ENCODE data around the gene MYH2. TPM values are rescaled to one million over a fixed set of nuclear protein-coding genes. Genes with fewer than 3 reads are reported as not detected.

Gene MYH2
- total and polyA plus RNA-seq, 8 donors, result 0.05 to 0.17 TPM; not detected in 6

DNA sequence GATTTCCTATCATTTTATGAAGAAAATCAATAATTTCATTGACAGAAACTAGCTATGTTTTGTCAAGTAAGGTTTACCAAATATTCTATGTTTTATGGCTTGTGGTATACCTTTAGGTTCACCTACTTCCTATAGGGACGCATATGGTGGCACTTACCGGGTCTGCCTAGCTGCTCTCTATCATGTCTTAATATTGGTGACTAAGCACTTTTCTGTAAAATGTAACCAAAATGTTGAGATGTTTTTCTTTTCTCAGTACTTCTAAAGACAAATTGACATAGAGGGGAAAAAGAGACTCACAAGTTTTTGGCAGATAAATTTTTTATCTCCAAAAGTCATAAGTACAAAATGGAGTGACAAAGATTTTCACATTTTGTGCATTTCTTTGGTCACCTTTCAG lies 57.5 kb downstream of the MYH2 start:
- intact Hi-C loops (cut with DNase I), result no loop called here
- no peak for DNase-seq
- no peaks in the 10 kb centered on the region for H3K27me3 ChIP-seq
- no peaks in the 10 kb centered on the region for H3K36me3 ChIP-seq
- no peaks in the 10 kb centered on the region for H3K4me1 ChIP-seq
- no peak for TF ChIP-seq CTCF (IDR thresholded peaks at IDR 0.05)
- ATAC-seq, result no peak
- no peak overlapping the region for H3K4me3 ChIP-seq
- H3K9me3 ChIP-seq, result peaks cover 0 to 35% of the 10 kb centered on the region in 2 donors
- H3K27ac ChIP-seq, result no peak overlapping the region

GRCh38 chr17:10482252-10482651 lies 67.2 kb downstream of the MYH2 start:
- no peak for DNase-seq
- Histone ChIP-seq H3K4me1 (no peaks in the 10 kb centered on the region), H3K27ac (no peak overlapping the region), H3K9me3 (peaks cover 0 to 45% of the 10 kb centered on the region in 2 donors), H3K27me3 (no peaks in the 10 kb centered on the region), H3K4me3 (no peak overlapping the region), H3K36me3 (no peaks in the 10 kb centered on the region)
- TF ChIP-seq CTCF (IDR thresholded peaks at IDR 0.05), result no peak
- intact Hi-C loops (cut with DNase I), result no loop called here
- ATAC-seq, result no peak

DNA sequence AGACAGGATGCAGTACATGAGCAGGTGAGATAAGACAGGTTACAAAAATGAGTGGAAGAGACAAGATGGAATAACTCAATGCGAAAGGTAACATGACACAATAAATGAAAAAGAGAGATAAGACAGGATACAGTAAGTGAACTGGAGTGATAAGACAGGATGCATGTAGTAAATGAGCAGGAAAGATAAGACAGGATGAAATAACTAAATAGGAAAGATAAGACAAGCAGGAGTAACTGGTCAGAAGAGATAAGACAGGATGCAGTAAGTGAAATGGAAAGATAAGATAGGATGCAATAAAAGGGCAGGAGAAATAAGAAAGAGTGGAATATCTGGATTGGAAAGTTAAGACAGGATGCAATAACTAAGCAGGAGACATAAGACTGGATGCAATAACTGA lies 71.8 kb downstream of the MYH2 start:
- Histone ChIP-seq H3K27me3 (no peaks in the 10 kb centered on the region), H3K27ac (no peak overlapping the region), H3K36me3 (no peaks in the 10 kb centered on the region), H3K4me1 (no peaks in the 10 kb centered on the region), H3K4me3 (no peak overlapping the region), H3K9me3 (peaks cover 0 to 6% of the 10 kb centered on the region in 2 donors)
- intact Hi-C loops (cut with DNase I), result no loop called here
- no peak for ATAC-seq
- TF ChIP-seq CTCF (IDR thresholded peaks at IDR 0.05), result no peak
- DNase-seq, result no peak

GRCh38 chr17:10474536-10474935 lies 74.9 kb downstream of the MYH2 start:
- no peak for ATAC-seq
- no peak for TF ChIP-seq CTCF (IDR thresholded peaks at IDR 0.05)
- no peaks in the 10 kb centered on the region for H3K9me3 ChIP-seq
- H3K27me3 ChIP-seq, result no peaks in the 10 kb centered on the region
- no peak overlapping the region for H3K4me3 ChIP-seq
- no peaks in the 10 kb centered on the region for H3K4me1 ChIP-seq
- DNase-seq, result no peak
- no peak overlapping the region for H3K27ac ChIP-seq
- intact Hi-C loops (cut with DNase I), result no loop called here
- H3K36me3 ChIP-seq, result no peaks in the 10 kb centered on the region

- DNase-seq (no peak), ATAC-seq (no peak)
- Histone ChIP-seq H3K27me3 (no peaks in the 10 kb centered on the region), H3K36me3 (no peaks in the 10 kb centered on the region), H3K27ac (no peak overlapping the region), H3K9me3 (no peaks in the 10 kb centered on the region), H3K4me1 (no peaks in the 10 kb centered on the region), H3K4me3 (no peak overlapping the region)
- no peak for TF ChIP-seq CTCF (IDR thresholded peaks at IDR 0.05)
- intact Hi-C loops (cut with DNase I), result no loop called here
Observed at GRCh38 chr17:10471858-10472257, 77.6 kb downstream of the MYH2 start.

Other genes starting within 250 kb of the MYH2 start
- not detected for gene MYH13, start 176.7 kb downstream of the MYH2 start, total RNA-seq
- under 1 TPM in 2 of 6 donors, not detected in 4; 0.03 TPM for gene MYH13, start 176.7 kb downstream of the MYH2 start, polyA plus RNA-seq (ENCODE audit: insufficient read length in 6 of 6)
- not detected for gene MYH8, start 127.7 kb downstream of the MYH2 start, total RNA-seq
- not detected for gene MYH8, start 127.7 kb downstream of the MYH2 start, polyA plus RNA-seq (ENCODE audit: insufficient read length in 6 of 6)
- not detected for gene MYH4, start 80.1 kb downstream of the MYH2 start, total RNA-seq
- not detected for gene MYH4, start 80.1 kb downstream of the MYH2 start, polyA plus RNA-seq (ENCODE audit: insufficient read length in 6 of 6)
- under 1 TPM; 0.05 to 0.20 TPM for gene MYH1, start 31.1 kb downstream of the MYH2 start, total RNA-seq
- not detected for gene MYH1, start 31.1 kb downstream of the MYH2 start, polyA plus RNA-seq (ENCODE audit: insufficient read length in 6 of 6)
- 1 to 10 TPM; 1.5 to 2.9 TPM for gene MYH3, start 107.7 kb upstream of the MYH2 start, total RNA-seq
- 1 to 10 TPM; 3.5 to 7.1 (median 4.6) TPM for gene MYH3, start 107.7 kb upstream of the MYH2 start, polyA plus RNA-seq (ENCODE audit: insufficient read length in 6 of 6)
- gene SCO1, start 147.9 kb upstream of the MYH2 start, total RNA-seq, result 10 to 100 TPM; 24.5 to 25.1 TPM
- 10 to 100 TPM; 25.9 to 29.6 (median 28.0) TPM for gene SCO1, start 147.9 kb upstream of the MYH2 start, polyA plus RNA-seq (ENCODE audit: insufficient read length in 6 of 6)
- 1 to 10 TPM; 6.2 to 6.5 TPM for gene ADPRM, start 147.9 kb upstream of the MYH2 start, total RNA-seq
- gene ADPRM, start 147.9 kb upstream of the MYH2 start, polyA plus RNA-seq (ENCODE audit: insufficient read length in 6 of 6), result 10 to 100 TPM; 18.8 to 25.7 (median 21.1) TPM
- gene TMEM220, start 180.4 kb upstream of the MYH2 start, total RNA-seq, result 1 to 10 TPM; 6.9 to 7.6 TPM
- gene TMEM220, start 180.4 kb upstream of the MYH2 start, polyA plus RNA-seq (ENCODE audit: insufficient read length in 6 of 6), result 10 to 100 TPM; 11.0 to 18.3 (median 12.3) TPM